ENCODE measurements around the gene METTL8.

The METTL8 gene

GRCh38 chr2:171322928-171323327 is 110.9 kb downstream of the METTL8 start:
- no peaks in the 10 kb centered on the region for H3K79me2 ChIP-seq (ENCODE audit: low read length)
- H3K36me3 ChIP-seq (replicated peaks; ENCODE audit: insufficient read depth, low read length): no peaks in the 10 kb centered on the region
- peaks cover 20% of the 10 kb centered on the region for H3F3A ChIP-seq (ENCODE audit: insufficient read depth, low read length)
- H3K27me3 ChIP-seq (replicated peaks; ENCODE audit: insufficient read depth, low read length): no peaks in the 10 kb centered on the region
- peak overlapping the region; percentile 48; the same call in 1 of the 2 replicates for H3K4me2 ChIP-seq (ENCODE audit: low read depth, low read length)
- no peak overlapping the region; the same call in 1 of the 2 replicates for H3K9ac ChIP-seq (ENCODE audit: low read length)
- no peaks in the 10 kb centered on the region for H4K20me1 ChIP-seq (ENCODE audit: insufficient read depth, low read length)
- no peaks in the 10 kb centered on the region for H3K9me3 ChIP-seq (replicated peaks; ENCODE audit: insufficient read depth, low read length)
- no peak for DNase-seq
- H2AFZ ChIP-seq (ENCODE audit: low read length): no peak overlapping the region
- H3K4me3 ChIP-seq (ENCODE audit: low read length): no peak overlapping the region
- no peaks in the 10 kb centered on the region for H3K9me2 ChIP-seq (replicated peaks; ENCODE audit: insufficient read depth, low read length)
- H3K27ac ChIP-seq (ENCODE audit: low read length): peak overlapping the region; percentile 72; the same call in 1 of the 2 replicates
- H3K4me1 ChIP-seq (ENCODE audit: low read length): peaks cover 57% of the 10 kb centered on the region
- TF ChIP-seq CTCF (IDR thresholded peaks at IDR 0.05; ENCODE audit: low read length): no peak
- TF ChIP-seq EZH2phosphoT487 (IDR thresholded peaks at IDR 0.05; ENCODE audit: low read length): no peak
- no peak for TF ChIP-seq EZH2 (optimal IDR thresholded peaks at IDR 0.05; ENCODE audit: low read depth, low read length)

- Histone ChIP-seq H3K9me2 (replicated peaks; ENCODE audit: insufficient read depth, low read length) (no peaks in the 10 kb centered on the region), H3F3A (ENCODE audit: insufficient read depth, low read length) (peaks cover 20% of the 10 kb centered on the region), H3K4me3 (ENCODE audit: low read length) (no peak overlapping the region), H3K9ac (ENCODE audit: low read length) (no peak overlapping the region), H2AFZ (ENCODE audit: low read length) (no peak overlapping the region), H3K9me3 (replicated peaks; ENCODE audit: insufficient read depth, low read length) (no peaks in the 10 kb centered on the region), H3K4me2 (ENCODE audit: low read depth, low read length) (no peak overlapping the region), H3K27ac (ENCODE audit: low read length) (no peak overlapping the region), H3K79me2 (ENCODE audit: low read length) (no peaks in the 10 kb centered on the region), H4K20me1 (ENCODE audit: insufficient read depth, low read length) (no peaks in the 10 kb centered on the region), H3K4me1 (ENCODE audit: low read length) (peaks cover 57% of the 10 kb centered on the region), H3K27me3 (replicated peaks; ENCODE audit: insufficient read depth, low read length) (no peaks in the 10 kb centered on the region), H3K36me3 (replicated peaks; ENCODE audit: insufficient read depth, low read length) (no peaks in the 10 kb centered on the region)
- TF ChIP-seq EZH2 (optimal IDR thresholded peaks at IDR 0.05; ENCODE audit: low read depth, low read length) (no peak), CTCF (IDR thresholded peaks at IDR 0.05; ENCODE audit: low read length) (no peak), EZH2phosphoT487 (IDR thresholded peaks at IDR 0.05; ENCODE audit: low read length) (no peak)
- DNase-seq: no peak
Observed at GRCh38 chr2:171320731-171321130, 113.1 kb downstream of the METTL8 start.

GRCh38 chr2:171320208-171320621 is 113.6 kb downstream of the METTL8 start:
- TF ChIP-seq EZH2phosphoT487 (IDR thresholded peaks at IDR 0.05; ENCODE audit: low read length) (no peak), EZH2 (optimal IDR thresholded peaks at IDR 0.05; ENCODE audit: low read depth, low read length) (no peak), CTCF (IDR thresholded peaks at IDR 0.05; ENCODE audit: low read length) (no peak)
- Histone ChIP-seq H4K20me1 (ENCODE audit: insufficient read depth, low read length) (no peaks in the 10 kb centered on the region), H3K9ac (ENCODE audit: low read length) (no peak overlapping the region), H3F3A (ENCODE audit: insufficient read depth, low read length) (peaks cover 20% of the 10 kb centered on the region), H3K9me2 (replicated peaks; ENCODE audit: insufficient read depth, low read length) (no peaks in the 10 kb centered on the region), H3K4me1 (ENCODE audit: low read length) (peaks cover 54% of the 10 kb centered on the region), H3K27ac (ENCODE audit: low read length) (peak overlapping the region; percentile 70; the same call in 1 of the 2 replicates), H2AFZ (ENCODE audit: low read length) (no peak overlapping the region), H3K79me2 (ENCODE audit: low read length) (no peaks in the 10 kb centered on the region), H3K4me2 (ENCODE audit: low read depth, low read length) (peak overlapping the region; percentile 74; the same call in 1 of the 2 replicates), H3K4me3 (ENCODE audit: low read length) (no peak overlapping the region), H3K27me3 (replicated peaks; ENCODE audit: insufficient read depth, low read length) (no peaks in the 10 kb centered on the region), H3K9me3 (replicated peaks; ENCODE audit: insufficient read depth, low read length) (no peaks in the 10 kb centered on the region), H3K36me3 (replicated peaks; ENCODE audit: insufficient read depth, low read length) (no peaks in the 10 kb centered on the region)
- DNase-seq: no peak

Measured in MM.1S (cell line).